H9 (cell line): ENCODE results near the gene USP40. TPM values are rescaled to one million over a fixed set of nuclear protein-coding genes. Genes with fewer than 3 reads are reported as not detected.

Experiments used
- DNase-seq: peaks from one replicate; pipeline ENCODE4 v3.0.0-alpha.2; 2017
- H2AFZ ChIP-seq: one replicate; pipeline ENCODE4 v1.6.1; 2013; ENCODE audit warnings: mild to moderate bottlenecking, low read length, control low read depth, moderate library complexity
- H2AK5ac ChIP-seq: 2 replicates; pipeline ENCODE4 v1.6.1; 2013; ENCODE audit warnings: low read length, control low read depth, mixed read lengths; ENCODE audit not compliant: insufficient read length
- H2BK120ac ChIP-seq: one replicate; pipeline ENCODE4 v1.6.1; 2013; ENCODE audit warnings: low read depth, mild to moderate bottlenecking, low read length, control low read depth, inconsistent platforms; ENCODE audit not compliant: poor library complexity, severe bottlenecking
- H2BK12ac ChIP-seq: 2 replicates; pipeline ENCODE4 v1.6.1; 2013; ENCODE audit warnings: low read length, control low read depth, mixed read lengths, low read depth; ENCODE audit not compliant: insufficient read length
- H2BK15ac ChIP-seq: 2 replicates; pipeline ENCODE4 v1.6.1; 2013; ENCODE audit warnings: low read depth, low read length, control low read depth
- H2BK20ac ChIP-seq: one replicate; pipeline ENCODE4 v1.6.1; 2013; ENCODE audit warnings: low read depth, mild to moderate bottlenecking, low read length, control low read depth, inconsistent platforms; ENCODE audit not compliant: poor library complexity, severe bottlenecking
- H2BK5ac ChIP-seq: 2 replicates; pipeline ENCODE4 v1.6.1; 2013; ENCODE audit warnings: low read length, control low read depth, mixed read lengths; ENCODE audit not compliant: insufficient read length
- H3K14ac ChIP-seq: 2 replicates; pipeline ENCODE4 v1.6.1; 2013; ENCODE audit warnings: low read length, control low read depth; ENCODE audit not compliant: insufficient read depth
- H3K18ac ChIP-seq: 2 replicates; pipeline ENCODE4 v1.6.1; 2013; ENCODE audit warnings: low read depth, mild to moderate bottlenecking, mixed read lengths, low read length, control low read depth; ENCODE audit not compliant: insufficient read length
- H3K23ac ChIP-seq: 2 replicates; pipeline ENCODE4 v1.6.1; 2013; ENCODE audit warnings: low read length, control low read depth, mixed read lengths, low read depth; ENCODE audit not compliant: insufficient read length
- H3K23me2 ChIP-seq: 2 replicates; pipeline ENCODE4 v1.6.1; 2013; ENCODE audit warnings: low read depth, mild to moderate bottlenecking, mixed read lengths, low read length, control low read depth; ENCODE audit not compliant: insufficient read length, poor library complexity, severe bottlenecking
- H3K27ac ChIP-seq: 2 replicates; pipeline ENCODE4 v1.5.1; 2013; ENCODE audit warnings: low read length, control low read depth, mixed read lengths, low read depth; ENCODE audit not compliant: insufficient read length
- H3K27me3 ChIP-seq: 2 replicates; pipeline ENCODE4 v1.6.1; 2013; ENCODE audit warnings: low read length, control low read depth, inconsistent platforms; ENCODE audit not compliant: insufficient read depth
- H3K4ac ChIP-seq: 2 replicates; pipeline ENCODE4 v1.6.1; 2013; ENCODE audit warnings: low read depth, mild to moderate bottlenecking, control low read depth, inconsistent platforms, low read length, moderate library complexity
- H3K4me1 ChIP-seq: 2 replicates; pipeline ENCODE4 v1.6.1; 2013; ENCODE audit warnings: low read length, control low read depth, inconsistent platforms; ENCODE audit not compliant: insufficient read depth
- H3K4me2 ChIP-seq: 2 replicates; pipeline ENCODE4 v1.6.1; 2013; ENCODE audit warnings: low read length, control low read depth, mixed read lengths; ENCODE audit not compliant: insufficient read length, insufficient read depth
- H3K56ac ChIP-seq: 2 replicates; pipeline ENCODE4 v1.6.1; 2013; ENCODE audit warnings: low read depth, mild to moderate bottlenecking, mixed read lengths, low read length, control low read depth; ENCODE audit not compliant: insufficient read length
- H3K79me1 ChIP-seq: 2 replicates; pipeline ENCODE4 v1.6.1; 2013; ENCODE audit warnings: low read depth, mild to moderate bottlenecking, moderate library complexity, low read length, control low read depth, inconsistent platforms; ENCODE audit not compliant: insufficient read depth, poor library complexity, severe bottlenecking
- H3K79me2 ChIP-seq: 2 replicates; pipeline ENCODE4 v1.6.1; 2013; ENCODE audit warnings: low read length, control low read depth, inconsistent platforms; ENCODE audit not compliant: insufficient read depth
- H3K9ac ChIP-seq: 2 replicates; pipeline ENCODE4 v1.6.1; 2013; ENCODE audit warnings: low read length, control low read depth, mixed read lengths; ENCODE audit not compliant: insufficient read length; ENCODE audit errors: extremely low read depth
- H3K9me3 ChIP-seq: one replicate; pipeline ENCODE4 v1.6.1; 2013; ENCODE audit warnings: low read depth, low read length, inconsistent platforms; ENCODE audit not compliant: control insufficient read depth
- H3T11ph ChIP-seq: one replicate; pipeline ENCODE4 v1.6.1; 2013; ENCODE audit warnings: mild to moderate bottlenecking, low read length, control low read depth, inconsistent platforms
- H4K20me1 ChIP-seq: one replicate; pipeline ENCODE4 v1.6.1; 2013; ENCODE audit not compliant: control insufficient read depth, insufficient read length, insufficient read depth
- H4K5ac ChIP-seq: 2 replicates; pipeline ENCODE4 v1.6.1; 2013; ENCODE audit warnings: low read depth, mild to moderate bottlenecking, mixed read lengths, low read length, control low read depth; ENCODE audit not compliant: insufficient read length
- H4K8ac ChIP-seq: replicated peaks from 2 replicates; pipeline ENCODE4 v1.6.1; 2013; ENCODE audit warnings: low read length, control low read depth, mixed read lengths, low read depth; ENCODE audit not compliant: insufficient read length
- H4K91ac ChIP-seq: 2 replicates; pipeline ENCODE4 v1.6.1; 2013; ENCODE audit warnings: low read depth, mild to moderate bottlenecking, moderate library complexity, mixed read lengths, low read length, control low read depth; ENCODE audit not compliant: insufficient read length
- H3K27ac Mint-ChIP-seq, 3 experiments: 2 replicates in 2 of 3; 3 replicates in 1 of 3; pipeline ENCODE4 v1.8.0; 2020 to 2021; ENCODE audit warnings: mixed read lengths in 3 of 3, mild to moderate bottlenecking in 1 of 3, moderate library complexity in 1 of 3
- H3K27me3 Mint-ChIP-seq: 2 replicates; pipeline ENCODE4 v1.8.0; 2021; ENCODE audit warnings: low read depth, mild to moderate bottlenecking, moderate library complexity, mixed read lengths
- H3K36me3 Mint-ChIP-seq, 3 experiments: 2 replicates in 2 of 3; 3 replicates in 1 of 3; pipeline ENCODE4 v1.8.0; 2020 to 2021; ENCODE audit warnings: low read depth in 3 of 3, mixed read lengths in 3 of 3; ENCODE audit not compliant: insufficient read depth in 1 of 3
- H3K4me1 Mint-ChIP-seq, 2 experiments: 2 replicates each; pipeline ENCODE4 v1.8.0; 2020; ENCODE audit warnings: mixed read lengths in 2 of 2
- H3K4me3 Mint-ChIP-seq, 2 experiments: 2 replicates in 1 of 2; 3 replicates in 1 of 2; pipeline ENCODE4 v1.8.0; 2020 to 2021; ENCODE audit warnings: mild to moderate bottlenecking in 2 of 2, mixed read lengths in 2 of 2, moderate library complexity in 1 of 2
- H3K9me3 Mint-ChIP-seq, 2 experiments: 2 replicates in 1 of 2; 3 replicates in 1 of 2; pipeline ENCODE4 v1.8.0; 2020; ENCODE audit warnings: mild to moderate bottlenecking in 2 of 2, mixed read lengths in 2 of 2, moderate library complexity in 1 of 2
- WGBS: extraction: QIAGEN DNeasy Blood & Tissue Kit; methylation state at CpG from one replicate; pipeline ENCODE4 v1.1.7; 2013; ENCODE audit warnings: missing lambda C conversion rate, low lambda C conversion rate, mixed read lengths; ENCODE audit not compliant: insufficient read length; ENCODE audit errors: extremely low coverage; 5-methylcytosine and 5-hydroxymethylcytosine counted together
- total RNA-seq: library from RNA; stranded (reverse); gene quantifications from 2 replicates; pipeline ENCODE4 v1.2.1, GENCODE V29; 2021
- TF ChIP-seq, protein P1 (sequence below): fragments of 200-600 bp; sonication (generic); conservative IDR thresholded peaks from 3 replicates; pipeline ENCODE4 v1.8.0; 2021; ENCODE audit warnings: antibody characterized with exemption, mild to moderate bottlenecking

The USP40 gene
- total RNA-seq, 1 experiment from 2014 or later, result 7.5 TPM

DNA sequence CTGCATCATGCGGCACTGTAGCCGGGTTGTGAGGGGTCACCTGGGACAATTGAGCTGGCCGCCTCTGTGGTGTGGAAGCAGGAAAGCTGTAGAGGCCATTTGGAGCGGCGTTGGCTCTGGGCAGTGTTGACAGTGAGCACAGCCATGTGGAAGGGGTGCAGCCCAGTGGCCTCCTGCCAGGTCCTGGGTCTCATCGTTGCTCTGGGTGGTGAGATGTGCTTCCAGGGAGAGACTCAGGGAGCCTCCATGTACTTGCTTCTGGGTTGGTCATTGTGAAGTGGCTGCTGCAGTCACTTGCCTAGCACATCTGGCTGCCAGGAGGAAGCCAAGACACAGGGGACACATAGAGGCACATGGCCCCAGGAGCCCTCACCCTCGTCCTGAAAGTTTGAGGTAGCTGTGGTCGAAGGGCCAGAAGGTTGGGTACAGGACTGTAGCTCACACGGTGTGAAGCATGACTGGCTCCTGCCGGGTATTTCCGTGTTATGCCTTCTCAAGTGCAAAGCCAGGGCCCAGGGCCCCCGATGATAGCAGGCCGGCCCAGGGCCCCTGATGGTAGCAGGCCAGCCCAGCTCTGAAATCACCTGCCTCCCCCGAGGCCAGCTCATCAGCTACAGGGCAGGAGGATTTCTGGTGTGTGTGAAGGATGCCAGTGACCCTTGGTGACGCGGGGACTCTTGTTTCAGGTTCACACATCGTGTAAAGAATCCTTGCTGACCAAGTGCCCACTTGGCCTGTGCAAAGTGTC is 129.7 kb downstream of the USP40 start:
- Histone ChIP-seq H3K9me3 (no peaks in the 10 kb centered on the region), H4K5ac (no peak overlapping the region), H3K14ac (no peak overlapping the region; the same call in 1 of the 2 replicates), H3K4me1 (no peaks in the 10 kb centered on the region), H3K27ac (no peak overlapping the region), H3T11ph (no peak overlapping the region), H3K4ac (no peak overlapping the region), H2AFZ (no peak overlapping the region), H4K8ac (no peak overlapping the region), H2BK5ac (no peak overlapping the region), H2AK5ac (no peak overlapping the region), H4K20me1 (no peaks in the 10 kb centered on the region), H2BK15ac (no peak overlapping the region), H3K79me1 (no peaks in the 10 kb centered on the region), H3K23me2 (no peaks in the 10 kb centered on the region), H3K23ac (no peak overlapping the region), H2BK12ac (no peak overlapping the region), H3K4me2 (no peak overlapping the region), H3K9ac (no peak overlapping the region), H2BK20ac (no peak overlapping the region), H4K91ac (no peak overlapping the region), H3K18ac (no peak overlapping the region), H2BK120ac (no peak overlapping the region), H3K27me3 (no peaks in the 10 kb centered on the region), H3K79me2 (no peaks in the 10 kb centered on the region), H3K56ac (no peak overlapping the region)
- TF ChIP-seq, protein P1, sequence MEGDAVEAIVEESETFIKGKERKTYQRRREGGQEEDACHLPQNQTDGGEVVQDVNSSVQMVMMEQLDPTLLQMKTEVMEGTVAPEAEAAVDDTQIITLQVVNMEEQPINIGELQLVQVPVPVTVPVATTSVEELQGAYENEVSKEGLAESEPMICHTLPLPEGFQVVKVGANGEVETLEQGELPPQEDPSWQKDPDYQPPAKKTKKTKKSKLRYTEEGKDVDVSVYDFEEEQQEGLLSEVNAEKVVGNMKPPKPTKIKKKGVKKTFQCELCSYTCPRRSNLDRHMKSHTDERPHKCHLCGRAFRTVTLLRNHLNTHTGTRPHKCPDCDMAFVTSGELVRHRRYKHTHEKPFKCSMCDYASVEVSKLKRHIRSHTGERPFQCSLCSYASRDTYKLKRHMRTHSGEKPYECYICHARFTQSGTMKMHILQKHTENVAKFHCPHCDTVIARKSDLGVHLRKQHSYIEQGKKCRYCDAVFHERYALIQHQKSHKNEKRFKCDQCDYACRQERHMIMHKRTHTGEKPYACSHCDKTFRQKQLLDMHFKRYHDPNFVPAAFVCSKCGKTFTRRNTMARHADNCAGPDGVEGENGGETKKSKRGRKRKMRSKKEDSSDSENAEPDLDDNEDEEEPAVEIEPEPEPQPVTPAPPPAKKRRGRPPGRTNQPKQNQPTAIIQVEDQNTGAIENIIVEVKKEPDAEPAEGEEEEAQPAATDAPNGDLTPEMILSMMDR, result no peak
- Mint-ChIP-seq H3K9me3 (no peaks in the 10 kb centered on the region), H3K27me3 (no peaks in the 10 kb centered on the region), H3K4me3 (no peak overlapping the region), H3K36me3 (peaks cover 0 to 7% (median 4%) of the 10 kb centered on the region in 3 experiments; a peak in 3 of 7 replicates), H3K4me1 (no peaks in the 10 kb centered on the region), H3K27ac (no peak overlapping the region)
- DNase-seq, result no peak
- no CpG with 5 or more reads among the region's 17 CpGs for WGBS
